SU-DHL-6 (cell line): ENCODE results near the gene PDGFB.

Source experiments
- EZH2phosphoT487 ChIP-seq: fragments of 200-600 bp; sonication (generic), shearing (Covaris generic); conservative IDR thresholded peaks from 2 replicates; pipeline ENCODE4 v1.6.1; 2018; ENCODE audit warnings: mild to moderate bottlenecking, antibody characterized with exemption, low read length, moderate library complexity, mixed read lengths
- TF ChIP-seq, protein P1 (sequence below): fragments of 200-600 bp; sonication (generic); IDR thresholded peaks from one replicate; pipeline ENCODE4 v1.5.1; 2017; ENCODE audit warnings: antibody characterized with exemption, mild to moderate bottlenecking, low read length, moderate library complexity; ENCODE audit not compliant: insufficient read depth, poor library complexity, severe bottlenecking

GRCh38 chr22:39256979-39257378 lies 12.2 kb upstream of the PDGFB start:
- TF ChIP-seq, protein P1, sequence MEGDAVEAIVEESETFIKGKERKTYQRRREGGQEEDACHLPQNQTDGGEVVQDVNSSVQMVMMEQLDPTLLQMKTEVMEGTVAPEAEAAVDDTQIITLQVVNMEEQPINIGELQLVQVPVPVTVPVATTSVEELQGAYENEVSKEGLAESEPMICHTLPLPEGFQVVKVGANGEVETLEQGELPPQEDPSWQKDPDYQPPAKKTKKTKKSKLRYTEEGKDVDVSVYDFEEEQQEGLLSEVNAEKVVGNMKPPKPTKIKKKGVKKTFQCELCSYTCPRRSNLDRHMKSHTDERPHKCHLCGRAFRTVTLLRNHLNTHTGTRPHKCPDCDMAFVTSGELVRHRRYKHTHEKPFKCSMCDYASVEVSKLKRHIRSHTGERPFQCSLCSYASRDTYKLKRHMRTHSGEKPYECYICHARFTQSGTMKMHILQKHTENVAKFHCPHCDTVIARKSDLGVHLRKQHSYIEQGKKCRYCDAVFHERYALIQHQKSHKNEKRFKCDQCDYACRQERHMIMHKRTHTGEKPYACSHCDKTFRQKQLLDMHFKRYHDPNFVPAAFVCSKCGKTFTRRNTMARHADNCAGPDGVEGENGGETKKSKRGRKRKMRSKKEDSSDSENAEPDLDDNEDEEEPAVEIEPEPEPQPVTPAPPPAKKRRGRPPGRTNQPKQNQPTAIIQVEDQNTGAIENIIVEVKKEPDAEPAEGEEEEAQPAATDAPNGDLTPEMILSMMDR, result no peak
- TF ChIP-seq EZH2phosphoT487, result no peak
